Kidney (tissue), 14 donors: ENCODE measurements around the gene WSCD2. TPM values are rescaled to one million over a fixed set of nuclear protein-coding genes. Genes with fewer than 3 reads are reported as not detected.

ENCODE experiments used
- DNase-seq, 5 donors: peaks; one replicate each; pipeline ENCODE4 v3.0.0-alpha.2; 2013 to 2020
- FAIRE-seq: peaks from 2 replicates; lab custom pipeline; 2012; peaks lifted over from hg19 to GRCh38; lab: Jason Lieb, UNC
- H3K27ac ChIP-seq, 2 donors: one replicate each; pipeline ENCODE4 v1.7.0; 2013; ENCODE audit warnings: low read depth in 2 of 2, low read length in 2 of 2, inconsistent platforms in 1 of 2
- H3K27me3 ChIP-seq: one replicate; pipeline ENCODE4 v1.7.1; 2013; ENCODE audit warnings: low read length, inconsistent platforms; ENCODE audit not compliant: control insufficient read depth, insufficient read depth
- H3K36me3 ChIP-seq, 3 donors: one replicate each; pipeline versions ENCODE4 v1.7.0 to v1.7.1; 2013; ENCODE audit warnings: low read length in 3 of 3, control low read depth in 1 of 3, inconsistent platforms in 1 of 3; ENCODE audit not compliant: insufficient read depth in 3 of 3, control insufficient read depth in 2 of 3
- H3K4me1 ChIP-seq, 3 donors: one replicate each; pipeline versions ENCODE4 v1.7.0 to v1.7.1; 2013; ENCODE audit warnings: low read length in 3 of 3, inconsistent platforms in 1 of 3, low read depth in 1 of 3; ENCODE audit not compliant: control insufficient read depth in 2 of 3, insufficient read depth in 2 of 3
- H3K4me3 ChIP-seq, 3 donors: one replicate each; pipeline versions ENCODE4 v1.7.0 to v1.8.1; 2013; ENCODE audit warnings: low read length in 3 of 3, control low read depth in 1 of 3, inconsistent platforms in 1 of 3
- H3K9ac ChIP-seq, 3 donors: one replicate each; pipeline versions ENCODE4 v1.7.0 to v1.7.1; 2013; ENCODE audit warnings: low read length in 3 of 3, control low read depth in 1 of 3, inconsistent platforms in 1 of 3
- H3K9me3 ChIP-seq, 3 donors: one replicate each; pipeline versions ENCODE4 v1.7.0 to v1.7.1; 2013; ENCODE audit warnings: low read length in 3 of 3, control low read depth in 1 of 3, inconsistent platforms in 1 of 3; ENCODE audit not compliant: control insufficient read depth in 2 of 3, insufficient read depth in 1 of 3
- intact Hi-C: fragments of 100-400 bp; cut with DNase I; formaldehyde crosslinking; loops from one replicate; pipeline ENCODE4 v1.11.1; 2022
- polyA plus RNA-seq: library from polyadenylated mRNA; stranded (reverse); fragments of 350-450 nt; fragmentation: Illumina TruSeq; extraction: RNeasy Lipid Tissue Mini Kit (QIAGEN cat#74804); gene quantifications from one replicate; pipeline ENCODE4 v1.2.3, GENCODE V29; 2014; ENCODE audit warnings: low read depth, low replicate concordance; ENCODE audit not compliant: insufficient read depth
- total RNA-seq: library from RNA; stranded (reverse); fragmentation: NEBNext Ultra II Directional; extraction: Animal tissue kit (Norgen Biotek cat#: 25700); gene quantifications from one replicate; pipeline ENCODE4 v1.2.1, GENCODE V29; 2021
- TF ChIP-seq, protein P1 (sequence below): IDR thresholded peaks from 3 replicates; pipeline ENCODE4 v1.5.1; 2012; ENCODE audit warnings: mild to moderate bottlenecking, moderate library complexity, borderline replicate concordance; ENCODE audit not compliant: insufficient read depth; ENCODE audit errors: extremely low read depth
- donor health status: control.
- donor health status: control.
- donor health status: control.
- donor health status: control.
- donor health status: control.
- donor health status: DM: yes; HTN: yes; CAD: no.
- donor health status: Normal renal cell carcinoma (clear cell type).

WSCD2 gene
- total and polyA plus RNA-seq, 2 donors from 2014 or later = 1.6 to 2.0 TPM

DNA sequence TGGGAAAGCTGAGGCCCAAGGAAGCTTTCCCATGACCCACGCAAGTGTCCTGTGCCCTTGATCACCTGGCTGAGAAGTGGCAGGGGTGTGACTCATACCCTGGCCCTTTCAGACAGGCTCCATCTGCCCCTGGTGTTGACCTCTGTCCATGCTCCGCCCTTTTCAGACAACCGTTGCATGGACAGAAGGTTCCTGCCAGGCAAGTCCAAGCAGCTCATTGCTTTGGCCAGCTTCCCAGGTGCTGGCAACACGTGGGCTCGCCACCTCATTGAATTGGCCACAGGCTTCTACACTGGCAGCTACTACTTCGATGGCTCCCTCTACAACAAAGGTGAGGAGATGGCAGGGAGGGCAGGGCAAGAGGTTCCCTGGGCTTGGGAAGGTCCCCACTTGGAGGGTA is 103.5 kb downstream of the WSCD2 start:
- FAIRE-seq (no peak), DNase-seq (no peak)
- intact Hi-C loops = no loop called here
- no peaks in the 10 kb centered on the region for H3K27me3 ChIP-seq
- no peak overlapping the region for H3K4me3 ChIP-seq
- no peak overlapping the region for H3K9ac ChIP-seq
- TF ChIP-seq, protein P1, sequence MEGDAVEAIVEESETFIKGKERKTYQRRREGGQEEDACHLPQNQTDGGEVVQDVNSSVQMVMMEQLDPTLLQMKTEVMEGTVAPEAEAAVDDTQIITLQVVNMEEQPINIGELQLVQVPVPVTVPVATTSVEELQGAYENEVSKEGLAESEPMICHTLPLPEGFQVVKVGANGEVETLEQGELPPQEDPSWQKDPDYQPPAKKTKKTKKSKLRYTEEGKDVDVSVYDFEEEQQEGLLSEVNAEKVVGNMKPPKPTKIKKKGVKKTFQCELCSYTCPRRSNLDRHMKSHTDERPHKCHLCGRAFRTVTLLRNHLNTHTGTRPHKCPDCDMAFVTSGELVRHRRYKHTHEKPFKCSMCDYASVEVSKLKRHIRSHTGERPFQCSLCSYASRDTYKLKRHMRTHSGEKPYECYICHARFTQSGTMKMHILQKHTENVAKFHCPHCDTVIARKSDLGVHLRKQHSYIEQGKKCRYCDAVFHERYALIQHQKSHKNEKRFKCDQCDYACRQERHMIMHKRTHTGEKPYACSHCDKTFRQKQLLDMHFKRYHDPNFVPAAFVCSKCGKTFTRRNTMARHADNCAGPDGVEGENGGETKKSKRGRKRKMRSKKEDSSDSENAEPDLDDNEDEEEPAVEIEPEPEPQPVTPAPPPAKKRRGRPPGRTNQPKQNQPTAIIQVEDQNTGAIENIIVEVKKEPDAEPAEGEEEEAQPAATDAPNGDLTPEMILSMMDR = no peak
- H3K4me1 ChIP-seq = no peaks in the 10 kb centered on the region
- H3K9me3 ChIP-seq = no peaks in the 10 kb centered on the region
- H3K36me3 ChIP-seq = no peaks in the 10 kb centered on the region
- no peak overlapping the region for H3K27ac ChIP-seq

DNA sequence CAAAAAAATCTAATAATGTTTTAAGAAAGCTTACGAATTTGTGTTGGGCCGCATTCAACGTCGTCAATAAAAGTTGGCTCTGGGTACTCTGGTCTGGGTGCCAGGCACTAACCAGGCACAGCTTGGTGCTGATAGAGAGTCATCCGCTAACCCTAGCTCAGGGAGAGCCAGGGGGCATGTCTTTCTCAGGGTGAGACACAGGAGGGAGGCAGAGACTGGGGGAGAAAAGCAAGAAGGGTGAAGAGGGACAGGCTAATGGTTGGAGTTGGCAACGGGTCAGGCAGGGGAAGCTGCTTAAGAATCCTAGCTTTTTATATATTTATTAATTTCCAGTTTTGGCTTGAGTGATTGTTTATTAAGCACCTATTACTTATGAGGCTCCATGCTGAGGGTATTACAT is 105.1 kb downstream of the WSCD2 start:
- intact Hi-C loops = no loop called here
- FAIRE-seq = no peak

DNA sequence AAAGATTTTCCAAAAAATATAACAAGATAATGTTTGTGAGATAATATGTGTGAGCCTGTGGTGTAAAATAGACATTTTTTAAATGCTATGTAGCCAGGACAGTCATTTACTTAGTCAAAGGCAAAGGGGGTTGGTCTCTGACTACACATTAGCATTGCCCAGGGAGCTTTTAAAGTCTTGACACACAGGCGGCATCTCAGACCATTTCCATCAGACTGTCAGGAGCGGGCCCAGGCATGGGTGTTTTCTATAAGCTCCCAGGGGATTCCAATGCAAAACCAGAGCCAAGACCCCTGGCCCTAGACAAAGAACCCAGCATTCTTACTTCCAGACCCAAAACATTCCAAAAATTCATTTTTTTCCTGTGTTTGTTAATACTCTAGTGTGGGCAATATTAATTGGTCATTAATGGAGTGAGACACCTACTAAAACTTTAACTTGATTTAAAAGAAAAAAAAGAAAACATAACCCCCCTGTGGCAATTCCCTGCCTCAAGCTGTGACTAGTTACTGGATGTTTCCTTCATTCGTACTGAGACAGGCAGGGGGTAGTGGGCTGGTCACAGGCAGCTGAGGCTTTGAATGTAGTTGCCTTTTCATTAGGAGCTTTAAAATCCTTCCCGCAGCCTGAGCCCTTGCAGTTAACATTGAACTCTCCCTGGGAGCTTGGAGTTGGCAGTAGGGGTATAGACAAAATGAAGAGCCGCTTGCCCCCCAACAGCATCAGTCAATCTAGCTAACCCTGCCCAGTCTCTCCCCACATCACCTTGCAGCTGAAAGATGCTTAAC is 106.3 kb downstream of the WSCD2 start:
- H3K4me1 ChIP-seq = no peaks in the 10 kb centered on the region
- no peak for FAIRE-seq
- H3K27me3 ChIP-seq = no peaks in the 10 kb centered on the region
- H3K27ac ChIP-seq = no peak overlapping the region
- no peak overlapping the region for H3K4me3 ChIP-seq
- DNase-seq = no peak
- H3K9ac ChIP-seq = no peak overlapping the region
- intact Hi-C loops = no loop called here
- H3K36me3 ChIP-seq = no peaks in the 10 kb centered on the region
- TF ChIP-seq, protein P1 = no peak
- no peaks in the 10 kb centered on the region for H3K9me3 ChIP-seq

More for the DNA sequence above, 105.1 kb downstream of the WSCD2 start:
- Histone ChIP-seq H3K9ac (no peak overlapping the region), H3K36me3 (no peaks in the 10 kb centered on the region), H3K9me3 (no peaks in the 10 kb centered on the region), H3K4me1 (no peaks in the 10 kb centered on the region), H3K27me3 (no peaks in the 10 kb centered on the region), H3K4me3 (no peak overlapping the region), H3K27ac (no peak overlapping the region)
- TF ChIP-seq, protein P1 = peak; percentile 20
- no peak for DNase-seq

DNA sequence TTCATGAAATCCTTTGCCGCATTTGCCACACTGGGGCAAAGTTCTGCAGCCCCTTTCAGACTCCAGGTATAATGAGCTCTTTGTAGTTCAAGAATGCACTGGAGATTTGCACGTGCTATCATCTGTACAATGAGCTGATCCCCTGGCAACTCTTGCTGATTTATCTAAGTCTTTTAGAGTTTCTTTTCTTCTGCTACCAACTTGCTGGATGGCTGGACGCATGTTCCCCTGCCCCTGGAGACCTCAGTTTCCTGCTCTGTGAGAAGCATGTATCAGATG is 106.8 kb downstream of the WSCD2 start:
- Histone ChIP-seq H3K36me3 (no peaks in the 10 kb centered on the region), H3K27me3 (no peaks in the 10 kb centered on the region), H3K4me1 (no peaks in the 10 kb centered on the region), H3K4me3 (no peak overlapping the region), H3K9ac (no peak overlapping the region), H3K9me3 (no peaks in the 10 kb centered on the region), H3K27ac (no peak overlapping the region)
- TF ChIP-seq, protein P1 = no peak
- intact Hi-C loops = no loop called here
- FAIRE-seq = no peak
- no peak for DNase-seq
